Measurements from ENCODE around the gene ANTXR1.

DNA sequence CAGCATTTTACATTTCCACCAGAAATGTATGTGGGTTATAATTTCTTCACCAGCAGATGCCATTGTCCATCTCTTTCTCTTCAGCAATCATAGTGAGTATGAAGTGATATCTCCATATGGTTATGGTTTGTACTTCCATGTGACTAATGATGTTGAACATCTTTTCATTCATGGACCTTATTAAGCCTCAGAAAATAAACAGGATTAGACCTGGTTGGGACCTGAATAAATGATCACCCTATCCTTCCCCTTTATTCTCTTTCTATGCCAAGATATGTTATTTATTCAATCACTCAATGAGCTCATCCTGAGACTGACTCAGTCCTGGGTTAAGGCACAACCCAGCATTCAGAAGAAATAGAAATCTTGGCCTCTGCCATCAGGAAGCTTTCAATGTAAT lies 86.6 kb downstream of the ANTXR1 start:
- no peak for TF ChIP-seq POLR2A (IDR thresholded peaks at IDR 0.05; ENCODE audit: low read depth, low read length)
- no peak for TF ChIP-seq PAX5 (IDR thresholded peaks at IDR 0.05; ENCODE audit: insufficient read depth, low read length, severe bottlenecking)
